ENCODE results near the gene HSDL2. TPM values are rescaled to one million over a fixed set of nuclear protein-coding genes. Genes with fewer than 3 reads are reported as not detected.
A peak's percentile ranks its signal among the peaks of the same experiment; 100 is the strongest.
"Not testable (repeated sequence)": the region's sequence is repeated elsewhere in the genome, so short reads cannot be mapped to it uniquely, and the experiment has no call there.

Gene HSDL2
- total RNA-seq, 1 donor from 2014 or later, result 27.8 TPM

- TF ChIP-seq CTCF (IDR thresholded peaks at IDR 0.05; ENCODE audit: unreplicated experiment), result no peak
- Mint-ChIP-seq H3K4me1 (ENCODE audit: low read depth) (peaks cover 13% of the 10 kb centered on the region), H3K27me3 (no peaks in the 10 kb centered on the region), H3K9me3 (ENCODE audit: low read depth) (peaks cover 3% of the 10 kb centered on the region), H3K27ac (no peak overlapping the region), H3K36me3 (ENCODE audit: insufficient read depth) (peaks cover 10% of the 10 kb centered on the region), H3K4me3 (ENCODE audit: low read depth) (no peak overlapping the region)
- DNase-seq (ENCODE audit: low spot score, unreplicated experiment), result no peak
These were observed 7.2 kb downstream of the HSDL2 start for GRCh38 chr9:112387115-112387514.

GRCh38 chr9:112389897-112390296 is 10.0 kb downstream of the HSDL2 start:
- H3K4me3 Mint-ChIP-seq (ENCODE audit: low read depth); H3K27me3 Mint-ChIP-seq; DNase-seq (ENCODE audit: low spot score, unreplicated experiment); H3K4me1 Mint-ChIP-seq (ENCODE audit: low read depth); H3K27ac Mint-ChIP-seq; H3K9me3 Mint-ChIP-seq (ENCODE audit: low read depth): not testable (repeated sequence)
- H3K36me3 Mint-ChIP-seq (ENCODE audit: insufficient read depth), result peaks cover 20% of the 10 kb centered on the region

- Mint-ChIP-seq H3K36me3 (ENCODE audit: insufficient read depth) (peaks cover 25% of the 10 kb centered on the region), H3K27ac (peak overlapping the region; percentile 19)
These were observed 12.1 kb downstream of the HSDL2 start for GRCh38 chr9:112391936-112392560.

GRCh38 chr9:112393146-112393545 is 13.2 kb downstream of the HSDL2 start:
- not testable (repeated sequence) for H3K27ac Mint-ChIP-seq; H3K9me3 Mint-ChIP-seq (ENCODE audit: low read depth); H3K27me3 Mint-ChIP-seq; H3K4me3 Mint-ChIP-seq (ENCODE audit: low read depth); DNase-seq (ENCODE audit: low spot score, unreplicated experiment); H3K4me1 Mint-ChIP-seq (ENCODE audit: low read depth)
- H3K36me3 Mint-ChIP-seq (ENCODE audit: insufficient read depth), result peaks cover 30% of the 10 kb centered on the region

More at GRCh38 chr9:112391936-112392560, 12.1 kb downstream of the HSDL2 start:
- H3K4me1 Mint-ChIP-seq (ENCODE audit: low read depth); H3K4me3 Mint-ChIP-seq (ENCODE audit: low read depth); H3K27me3 Mint-ChIP-seq; H3K9me3 Mint-ChIP-seq (ENCODE audit: low read depth); DNase-seq (ENCODE audit: low spot score, unreplicated experiment): not testable (repeated sequence)

GRCh38 chr9:112396416-112396815 is 16.5 kb downstream of the HSDL2 start:
- Mint-ChIP-seq H3K27me3 (no peaks in the 10 kb centered on the region), H3K27ac (no peak overlapping the region), H3K36me3 (ENCODE audit: insufficient read depth) (peaks cover 40% of the 10 kb centered on the region), H3K4me3 (ENCODE audit: low read depth) (no peak overlapping the region), H3K9me3 (ENCODE audit: low read depth) (peaks cover 19% of the 10 kb centered on the region), H3K4me1 (ENCODE audit: low read depth) (no peaks in the 10 kb centered on the region)
- TF ChIP-seq CTCF (IDR thresholded peaks at IDR 0.05; ENCODE audit: unreplicated experiment), result no peak
- DNase-seq (ENCODE audit: low spot score, unreplicated experiment), result no peak

- Mint-ChIP-seq H3K9me3 (ENCODE audit: low read depth) (peaks cover 19% of the 10 kb centered on the region), H3K36me3 (ENCODE audit: insufficient read depth) (peaks cover 40% of the 10 kb centered on the region), H3K27me3 (no peaks in the 10 kb centered on the region), H3K4me1 (ENCODE audit: low read depth) (peaks cover 4% of the 10 kb centered on the region), H3K4me3 (ENCODE audit: low read depth) (no peak overlapping the region), H3K27ac (no peak overlapping the region)
- TF ChIP-seq CTCF (IDR thresholded peaks at IDR 0.05; ENCODE audit: unreplicated experiment), result no peak
- no peak for DNase-seq (ENCODE audit: low spot score, unreplicated experiment)
These were observed 17.0 kb downstream of the HSDL2 start for GRCh38 chr9:112396872-112397271.

- no peaks in the 10 kb centered on the region for H3K27me3 Mint-ChIP-seq
- DNase-seq (ENCODE audit: low spot score, unreplicated experiment), result no peak
- H3K9me3 Mint-ChIP-seq (ENCODE audit: low read depth), result peaks cover 16% of the 10 kb centered on the region
- H3K36me3 Mint-ChIP-seq (ENCODE audit: insufficient read depth), result peaks cover 35% of the 10 kb centered on the region
- H3K27ac Mint-ChIP-seq, result no peak overlapping the region
- H3K4me3 Mint-ChIP-seq (ENCODE audit: low read depth), result no peak overlapping the region
- no peak for TF ChIP-seq CTCF (IDR thresholded peaks at IDR 0.05; ENCODE audit: unreplicated experiment)
- H3K4me1 Mint-ChIP-seq (ENCODE audit: low read depth), result peaks cover 8% of the 10 kb centered on the region
These were observed 21.4 kb downstream of the HSDL2 start for GRCh38 chr9:112401175-112401815.

All from progenitor cell of endocrine pancreas (in vitro differentiated cells).